GM18907 (cell line): ENCODE data around the gene SHROOM4.

ENCODE experiments used
- ATAC-seq: cut with Tn5 transposase; IDR thresholded peaks from one replicate; pipeline ENCODE4 v1.9.1; 2021; ENCODE audit warnings: mild to moderate bottlenecking, moderate library complexity; ENCODE audit not compliant: unreplicated experiment

The SHROOM4 gene

GRCh38 chrX:50779694-50780093, 34.3 kb downstream of the SHROOM4 start:
- no peak for ATAC-seq

GRCh38 chrX:50778272-50778671, 35.7 kb downstream of the SHROOM4 start:
- ATAC-seq = no peak

- ATAC-seq = no peak
These were observed 37.7 kb downstream of the SHROOM4 start for GRCh38 chrX:50776248-50776647.

GRCh38 chrX:50771382-50771781, 42.6 kb downstream of the SHROOM4 start:
- ATAC-seq = no peak

GRCh38 chrX:50770702-50771101, 43.3 kb downstream of the SHROOM4 start:
- no peak for ATAC-seq

GRCh38 chrX:50769389-50770063, 44.5 kb downstream of the SHROOM4 start:
- no peak for ATAC-seq

- no peak for ATAC-seq
These were observed 45.2 kb downstream of the SHROOM4 start for GRCh38 chrX:50768801-50769200.

- no peak for ATAC-seq
These were observed 48.0 kb downstream of the SHROOM4 start for GRCh38 chrX:50765986-50766385.

- no peak for ATAC-seq
These were observed 51.4 kb downstream of the SHROOM4 start for GRCh38 chrX:50762578-50762977.

GRCh38 chrX:50756276-50756675, 57.7 kb downstream of the SHROOM4 start:
- no peak for ATAC-seq

- ATAC-seq = no peak
These were observed 62.9 kb downstream of the SHROOM4 start for GRCh38 chrX:50751091-50751490.

- ATAC-seq = no peak
These were observed 66.5 kb downstream of the SHROOM4 start for GRCh38 chrX:50747471-50747900.

GRCh38 chrX:50736656-50737055, 77.3 kb downstream of the SHROOM4 start:
- no peak for ATAC-seq

- no peak for ATAC-seq
These were observed 87.7 kb downstream of the SHROOM4 start for GRCh38 chrX:50726296-50726695.

- ATAC-seq = no peak
These were observed 88.7 kb downstream of the SHROOM4 start for GRCh38 chrX:50725310-50725709.

- no peak for ATAC-seq
These were observed 91.0 kb downstream of the SHROOM4 start for GRCh38 chrX:50723006-50723405.

- no peak for ATAC-seq
These were observed 92.1 kb downstream of the SHROOM4 start for GRCh38 chrX:50721764-50722521.

- no peak for ATAC-seq
These were observed 94.4 kb downstream of the SHROOM4 start for GRCh38 chrX:50719614-50720013.

- no peak for ATAC-seq
These were observed 95.2 kb downstream of the SHROOM4 start for GRCh38 chrX:50718776-50719175.

- ATAC-seq = no peak
These were observed 97.3 kb downstream of the SHROOM4 start for GRCh38 chrX:50716706-50717105.

- no peak for ATAC-seq
These were observed 101.2 kb downstream of the SHROOM4 start for GRCh38 chrX:50712777-50713176.

GRCh38 chrX:50711907-50712306, 102.1 kb downstream of the SHROOM4 start:
- ATAC-seq = no peak
